Measurements from ENCODE around the gene ERC2. TPM values are rescaled to one million over a fixed set of nuclear protein-coding genes. Genes with fewer than 3 reads are reported as not detected.

Gene ERC2
- total RNA-seq, 1 donor from 2014 or later, result 32.5 TPM

DNA sequence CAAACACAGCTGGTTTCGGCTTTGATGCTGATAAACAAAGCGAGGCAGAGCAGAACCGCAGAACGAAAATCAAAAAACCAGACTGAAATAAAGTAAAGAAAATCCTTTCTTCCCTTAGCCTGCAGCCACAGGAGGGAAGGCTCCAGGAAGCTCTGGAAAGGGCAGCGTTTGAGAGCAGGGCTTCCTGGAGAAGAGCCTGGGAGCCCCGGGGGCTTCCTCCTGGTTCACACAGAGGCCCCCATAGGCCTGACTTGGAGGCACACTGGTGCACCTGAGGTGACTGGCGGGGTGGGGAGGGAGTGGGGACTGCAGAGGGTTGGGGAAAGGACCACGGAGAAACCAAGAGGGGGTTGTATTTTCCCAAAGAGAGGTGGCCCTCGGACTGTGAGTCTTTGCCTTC, 882.4 kb downstream of the ERC2 start:
- DNase-seq (ENCODE audit: low spot score, unreplicated experiment), result no peak
- Mint-ChIP-seq H3K36me3 (ENCODE audit: insufficient read depth) (no peaks in the 10 kb centered on the region), H3K27me3 (peaks cover 2% of the 10 kb centered on the region)

DNA sequence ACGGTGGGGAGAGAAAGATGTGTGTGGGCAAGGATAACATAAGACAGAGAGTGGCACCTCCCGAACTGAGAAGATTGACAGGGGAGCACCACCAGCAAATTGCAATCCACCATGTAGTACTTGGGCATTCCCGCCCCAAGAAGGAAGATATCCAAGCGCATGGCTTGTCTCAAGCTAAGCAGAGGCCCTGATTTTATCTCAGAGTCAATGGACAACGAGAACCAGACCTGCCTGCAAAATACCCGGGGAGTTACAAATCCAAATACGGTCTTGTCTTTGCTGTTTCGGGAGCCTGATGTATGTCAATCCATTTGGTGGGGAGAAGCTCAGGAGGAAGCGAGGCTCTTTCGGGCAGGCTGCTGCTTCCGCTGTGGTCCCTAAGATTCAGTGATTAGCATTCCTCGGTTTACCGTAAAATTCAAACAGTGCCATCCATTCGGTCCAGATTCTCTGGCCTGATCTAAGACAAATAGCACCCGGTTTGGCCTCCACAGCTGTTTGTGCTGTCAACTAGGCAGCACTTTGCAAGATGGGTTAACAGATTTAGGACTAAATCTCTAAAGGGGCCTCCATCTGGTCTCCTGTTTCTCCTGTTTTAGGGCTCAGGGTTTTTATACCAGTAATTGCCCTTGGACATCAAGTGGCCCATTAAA, 883.4 kb downstream of the ERC2 start:
- no peak for DNase-seq (ENCODE audit: low spot score, unreplicated experiment)
- H3K27ac Mint-ChIP-seq, result no peak overlapping the region

More for the DNA sequence above, 882.4 kb downstream of the ERC2 start:
- H3K4me3 Mint-ChIP-seq (ENCODE audit: low read depth), result no peak overlapping the region
- no peaks in the 10 kb centered on the region for H3K4me1 Mint-ChIP-seq (ENCODE audit: low read depth)
- TF ChIP-seq, protein P1, sequence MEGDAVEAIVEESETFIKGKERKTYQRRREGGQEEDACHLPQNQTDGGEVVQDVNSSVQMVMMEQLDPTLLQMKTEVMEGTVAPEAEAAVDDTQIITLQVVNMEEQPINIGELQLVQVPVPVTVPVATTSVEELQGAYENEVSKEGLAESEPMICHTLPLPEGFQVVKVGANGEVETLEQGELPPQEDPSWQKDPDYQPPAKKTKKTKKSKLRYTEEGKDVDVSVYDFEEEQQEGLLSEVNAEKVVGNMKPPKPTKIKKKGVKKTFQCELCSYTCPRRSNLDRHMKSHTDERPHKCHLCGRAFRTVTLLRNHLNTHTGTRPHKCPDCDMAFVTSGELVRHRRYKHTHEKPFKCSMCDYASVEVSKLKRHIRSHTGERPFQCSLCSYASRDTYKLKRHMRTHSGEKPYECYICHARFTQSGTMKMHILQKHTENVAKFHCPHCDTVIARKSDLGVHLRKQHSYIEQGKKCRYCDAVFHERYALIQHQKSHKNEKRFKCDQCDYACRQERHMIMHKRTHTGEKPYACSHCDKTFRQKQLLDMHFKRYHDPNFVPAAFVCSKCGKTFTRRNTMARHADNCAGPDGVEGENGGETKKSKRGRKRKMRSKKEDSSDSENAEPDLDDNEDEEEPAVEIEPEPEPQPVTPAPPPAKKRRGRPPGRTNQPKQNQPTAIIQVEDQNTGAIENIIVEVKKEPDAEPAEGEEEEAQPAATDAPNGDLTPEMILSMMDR (IDR thresholded peaks at IDR 0.05; ENCODE audit: unreplicated experiment), result no peak
- no peaks in the 10 kb centered on the region for H3K9me3 Mint-ChIP-seq (ENCODE audit: low read depth)
- no peak overlapping the region for H3K27ac Mint-ChIP-seq

DNA sequence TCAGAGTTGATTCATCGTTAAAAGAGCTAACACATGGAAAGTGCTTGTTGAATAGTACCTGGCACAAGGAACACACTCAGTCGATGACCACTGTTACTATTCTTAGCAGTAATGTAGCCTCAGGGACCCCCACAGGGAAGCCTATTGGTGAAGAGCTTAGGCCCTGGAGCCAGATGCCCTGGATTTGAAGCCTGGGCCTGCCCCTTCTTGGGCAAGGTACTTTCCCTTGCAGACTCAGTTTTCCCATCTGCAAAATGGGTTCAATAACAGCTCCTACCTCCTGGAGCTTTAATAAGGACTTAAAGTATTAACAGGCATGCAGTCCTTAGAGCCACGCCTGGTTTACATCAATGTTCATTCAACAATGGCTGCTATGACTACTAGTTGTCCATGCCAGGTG, 884.2 kb downstream of the ERC2 start:
- no peaks in the 10 kb centered on the region for H3K4me1 Mint-ChIP-seq (ENCODE audit: low read depth)
- H3K27me3 Mint-ChIP-seq, result peaks cover 5% of the 10 kb centered on the region
- H3K4me3 Mint-ChIP-seq (ENCODE audit: low read depth), result no peak overlapping the region
- TF ChIP-seq, protein P1 (IDR thresholded peaks at IDR 0.05; ENCODE audit: unreplicated experiment), result no peak
- peaks cover 2% of the 10 kb centered on the region for H3K36me3 Mint-ChIP-seq (ENCODE audit: insufficient read depth)
- H3K9me3 Mint-ChIP-seq (ENCODE audit: low read depth), result no peaks in the 10 kb centered on the region
- no peak overlapping the region for H3K27ac Mint-ChIP-seq
- no peak for DNase-seq (ENCODE audit: low spot score, unreplicated experiment)

More for the DNA sequence above, 883.4 kb downstream of the ERC2 start:
- H3K4me3 Mint-ChIP-seq (ENCODE audit: low read depth), result no peak overlapping the region
- H3K36me3 Mint-ChIP-seq (ENCODE audit: insufficient read depth), result peaks cover 2% of the 10 kb centered on the region
- TF ChIP-seq, protein P1 (IDR thresholded peaks at IDR 0.05; ENCODE audit: unreplicated experiment), result no peak
- H3K4me1 Mint-ChIP-seq (ENCODE audit: low read depth), result no peaks in the 10 kb centered on the region
- no peaks in the 10 kb centered on the region for H3K9me3 Mint-ChIP-seq (ENCODE audit: low read depth)
- H3K27me3 Mint-ChIP-seq, result peaks cover 5% of the 10 kb centered on the region

DNA sequence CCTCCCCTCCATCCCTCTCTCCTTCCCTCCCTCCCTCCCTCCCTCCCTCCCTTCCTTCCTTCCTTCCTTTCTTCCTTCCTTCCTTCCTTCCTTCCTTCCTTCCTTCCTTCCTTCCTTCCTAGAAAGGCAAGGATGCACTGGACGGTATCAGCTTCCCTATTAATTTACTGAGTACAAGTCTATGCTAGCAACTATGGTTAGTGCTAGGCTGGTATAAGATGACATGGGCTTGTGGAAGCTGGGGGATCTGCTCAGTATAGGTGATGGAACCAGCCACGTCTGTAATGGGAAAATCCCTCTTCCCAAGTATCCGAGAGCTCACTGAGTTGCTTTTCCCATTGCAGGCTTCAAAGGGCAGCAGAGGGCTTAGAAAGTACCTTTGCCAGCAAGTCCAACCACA, 884.8 kb downstream of the ERC2 start:
- TF ChIP-seq, protein P1 (IDR thresholded peaks at IDR 0.05; ENCODE audit: unreplicated experiment), result no peak
- H3K27ac Mint-ChIP-seq, result no peak overlapping the region
- H3K4me1 Mint-ChIP-seq (ENCODE audit: low read depth), result no peaks in the 10 kb centered on the region
- peaks cover 2% of the 10 kb centered on the region for H3K36me3 Mint-ChIP-seq (ENCODE audit: insufficient read depth)
- H3K4me3 Mint-ChIP-seq (ENCODE audit: low read depth), result no peak overlapping the region
- H3K27me3 Mint-ChIP-seq, result peaks cover 5% of the 10 kb centered on the region
- DNase-seq (ENCODE audit: low spot score, unreplicated experiment), result no peak
- no peaks in the 10 kb centered on the region for H3K9me3 Mint-ChIP-seq (ENCODE audit: low read depth)

DNA sequence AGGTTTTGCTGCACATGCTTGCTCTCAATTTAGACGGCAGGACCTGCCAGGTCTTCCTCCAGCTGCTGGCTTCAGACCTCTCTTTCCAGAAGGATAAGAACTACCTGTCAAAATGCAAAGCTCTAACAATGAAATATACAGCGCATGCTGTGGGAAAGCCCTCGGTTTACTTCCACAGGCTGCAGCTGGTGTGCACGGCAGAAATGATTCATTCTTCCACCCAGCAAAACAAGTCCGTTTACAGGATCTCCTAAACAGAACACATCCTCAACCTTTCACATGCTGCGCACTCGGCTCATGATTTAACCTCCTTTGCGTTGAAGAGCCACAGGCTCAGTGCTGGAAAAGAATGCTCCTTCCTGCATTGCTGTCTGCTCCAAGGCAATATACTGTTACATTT, 888.8 kb downstream of the ERC2 start:
- Mint-ChIP-seq H3K9me3 (ENCODE audit: low read depth) (no peaks in the 10 kb centered on the region), H3K27ac (no peak overlapping the region), H3K27me3 (peaks cover 2% of the 10 kb centered on the region), H3K4me1 (ENCODE audit: low read depth) (no peaks in the 10 kb centered on the region), H3K36me3 (ENCODE audit: insufficient read depth) (peaks cover 2% of the 10 kb centered on the region), H3K4me3 (ENCODE audit: low read depth) (no peak overlapping the region)
- TF ChIP-seq, protein P1 (IDR thresholded peaks at IDR 0.05; ENCODE audit: unreplicated experiment), result no peak
- no peak for DNase-seq (ENCODE audit: low spot score, unreplicated experiment)
